H7 (cell line): ENCODE results near the gene TENM3. TPM values are rescaled to one million over a fixed set of nuclear protein-coding genes. Genes with fewer than 3 reads are reported as not detected.
A peak's percentile ranks its signal among the peaks of the same experiment; 100 is the strongest.

ENCODE experiments used
- DNase-seq: peaks from one replicate; pipeline ENCODE4 v3.0.0; 2012
- H3K27me3 ChIP-seq: 2 replicates; pipeline ENCODE4 v1.6.0; 2011; ENCODE audit warnings: mild to moderate bottlenecking, low read length; ENCODE audit not compliant: control insufficient read depth, insufficient read depth
- H3K36me3 ChIP-seq: replicated peaks from 2 replicates; pipeline ENCODE4 v1.5.1; 2011; ENCODE audit warnings: low read length; ENCODE audit not compliant: control insufficient read depth, insufficient read depth
- H3K4me3 ChIP-seq: 2 replicates; pipeline ENCODE4 v1.5.1; 2011; ENCODE audit warnings: low read depth, mild to moderate bottlenecking, control low read depth, low read length, moderate library complexity; ENCODE audit not compliant: insufficient read depth
- total RNA-seq: library from RNA; depleted of rRNA; stranded (reverse); fragments of >200 nt; shearing (Covaris generic); gene quantifications from 2 replicates; pipeline ENCODE4 v1.2.3, GENCODE V29; 2014

The TENM3 gene
- total RNA-seq, 1 experiment from 2014 or later = 67.1 TPM

- no peak for DNase-seq
- Histone ChIP-seq H3K4me3 (no peak overlapping the region), H3K36me3 (no peaks in the 10 kb centered on the region), H3K27me3 (no peaks in the 10 kb centered on the region)
These were observed 437.0 kb downstream of the TENM3 start for GRCh38 chr4:182680234-182680653.

- DNase-seq = no peak
- H3K4me3 ChIP-seq = no peak overlapping the region
- H3K36me3 ChIP-seq = no peaks in the 10 kb centered on the region
- no peaks in the 10 kb centered on the region for H3K27me3 ChIP-seq
These were observed 440.5 kb downstream of the TENM3 start for GRCh38 chr4:182683661-182684060.

GRCh38 chr4:182684796-182685195, 441.6 kb downstream of the TENM3 start:
- no peaks in the 10 kb centered on the region for H3K27me3 ChIP-seq
- no peak for DNase-seq
- H3K36me3 ChIP-seq = no peaks in the 10 kb centered on the region
- no peak overlapping the region for H3K4me3 ChIP-seq

- Histone ChIP-seq H3K27me3 (no peaks in the 10 kb centered on the region), H3K36me3 (no peaks in the 10 kb centered on the region), H3K4me3 (no peak overlapping the region)
- peak; percentile 40 for DNase-seq
These were observed 444.9 kb downstream of the TENM3 start for GRCh38 chr4:182688081-182688480.

- H3K27me3 ChIP-seq = no peaks in the 10 kb centered on the region
- no peak overlapping the region for H3K4me3 ChIP-seq
- H3K36me3 ChIP-seq = no peaks in the 10 kb centered on the region
- no peak for DNase-seq
These were observed 451.3 kb downstream of the TENM3 start for GRCh38 chr4:182694551-182694950.

- DNase-seq = no peak
- Histone ChIP-seq H3K4me3 (no peak overlapping the region), H3K27me3 (no peaks in the 10 kb centered on the region), H3K36me3 (no peaks in the 10 kb centered on the region)
These were observed 451.8 kb downstream of the TENM3 start for GRCh38 chr4:182695009-182695408.

GRCh38 chr4:182695842-182696241, 452.6 kb downstream of the TENM3 start:
- DNase-seq = no peak
- no peaks in the 10 kb centered on the region for H3K36me3 ChIP-seq
- H3K27me3 ChIP-seq = no peaks in the 10 kb centered on the region
- no peak overlapping the region for H3K4me3 ChIP-seq

GRCh38 chr4:182697094-182697493, 453.9 kb downstream of the TENM3 start:
- Histone ChIP-seq H3K36me3 (no peaks in the 10 kb centered on the region), H3K27me3 (no peaks in the 10 kb centered on the region), H3K4me3 (no peak overlapping the region)
- DNase-seq = no peak

GRCh38 chr4:182698212-182698611, 455.0 kb downstream of the TENM3 start:
- no peaks in the 10 kb centered on the region for H3K36me3 ChIP-seq
- H3K27me3 ChIP-seq = no peaks in the 10 kb centered on the region
- no peak for DNase-seq
- no peak overlapping the region for H3K4me3 ChIP-seq

- Histone ChIP-seq H3K27me3 (no peaks in the 10 kb centered on the region), H3K36me3 (no peaks in the 10 kb centered on the region), H3K4me3 (no peak overlapping the region)
- DNase-seq = no peak
These were observed 456.0 kb downstream of the TENM3 start for GRCh38 chr4:182699201-182699600.

- no peak for DNase-seq
These were observed 456.6 kb downstream of the TENM3 start for GRCh38 chr4:182699795-182700194.

GRCh38 chr4:182700362-182701160, 457.4 kb downstream of the TENM3 start:
- Histone ChIP-seq H3K36me3 (no peaks in the 10 kb centered on the region), H3K4me3 (no peak overlapping the region), H3K27me3 (no peaks in the 10 kb centered on the region)
- DNase-seq = peak; percentile 29

More at GRCh38 chr4:182699795-182700194, 456.6 kb downstream of the TENM3 start:
- H3K27me3 ChIP-seq = no peaks in the 10 kb centered on the region
- H3K4me3 ChIP-seq = no peak overlapping the region
- no peaks in the 10 kb centered on the region for H3K36me3 ChIP-seq

- no peaks in the 10 kb centered on the region for H3K36me3 ChIP-seq
- no peak for DNase-seq
- no peaks in the 10 kb centered on the region for H3K27me3 ChIP-seq
- no peak overlapping the region for H3K4me3 ChIP-seq
These were observed 460.9 kb downstream of the TENM3 start for GRCh38 chr4:182704077-182704476.

- Histone ChIP-seq H3K4me3 (no peak overlapping the region), H3K36me3 (no peaks in the 10 kb centered on the region), H3K27me3 (no peaks in the 10 kb centered on the region)
- no peak for DNase-seq
These were observed 461.7 kb downstream of the TENM3 start for GRCh38 chr4:182704948-182705347.

GRCh38 chr4:182705389-182705788, 462.2 kb downstream of the TENM3 start:
- no peaks in the 10 kb centered on the region for H3K27me3 ChIP-seq
- no peak for DNase-seq
- no peaks in the 10 kb centered on the region for H3K36me3 ChIP-seq
- no peak overlapping the region for H3K4me3 ChIP-seq
